ENCODE measurements around the gene ALDH4A1.

Gene ALDH4A1

GRCh38 chr1:18939398-18940302 lies 37.3 kb upstream of the ALDH4A1 start:
- no peak for DNase-seq (ENCODE audit: low spot score)

DNA sequence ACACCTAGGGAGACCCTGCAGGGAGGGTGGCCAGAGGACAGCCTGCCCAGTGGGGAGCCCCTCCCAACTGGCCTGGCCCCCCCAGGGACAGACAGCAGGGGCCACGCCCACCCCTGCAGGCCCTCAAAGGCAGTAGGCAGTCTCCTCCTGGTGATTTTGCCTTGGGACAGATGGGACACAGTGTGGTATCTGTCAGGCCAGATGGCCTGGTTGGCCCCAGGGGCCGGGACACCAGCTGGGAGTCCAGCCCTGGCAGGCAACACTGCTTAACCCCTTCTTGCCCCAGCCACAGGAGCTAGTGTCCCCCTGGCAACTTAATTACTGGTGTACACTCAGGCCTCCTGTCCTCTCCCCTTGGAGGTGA lies 36.3 kb upstream of the ALDH4A1 start:
- peak; percentile 38 for DNase-seq (ENCODE audit: low spot score)

GRCh38 chr1:18938008-18938706 lies 35.8 kb upstream of the ALDH4A1 start:
- no peak for DNase-seq (ENCODE audit: low spot score)

DNA sequence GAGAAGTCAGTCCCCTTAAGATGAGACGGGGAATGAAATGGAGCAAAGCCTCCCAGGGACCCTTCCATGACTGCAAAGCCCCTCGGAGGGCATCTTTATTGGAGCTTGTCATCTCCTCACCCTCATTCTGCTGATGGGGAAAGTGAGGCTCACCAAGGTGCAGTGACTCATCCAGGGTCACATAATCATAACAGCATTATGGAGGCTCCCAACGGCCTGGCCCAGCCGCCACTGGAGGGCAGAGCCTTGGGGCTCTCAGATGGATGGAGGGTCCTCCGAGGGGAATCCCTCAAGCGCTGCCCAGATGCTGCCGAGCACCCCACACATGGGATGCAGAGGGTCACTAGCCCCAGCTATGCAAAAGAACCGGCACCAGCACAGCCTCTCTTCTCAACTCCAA lies 35.2 kb upstream of the ALDH4A1 start:
- DNase-seq (ENCODE audit: low spot score) = no peak

DNA sequence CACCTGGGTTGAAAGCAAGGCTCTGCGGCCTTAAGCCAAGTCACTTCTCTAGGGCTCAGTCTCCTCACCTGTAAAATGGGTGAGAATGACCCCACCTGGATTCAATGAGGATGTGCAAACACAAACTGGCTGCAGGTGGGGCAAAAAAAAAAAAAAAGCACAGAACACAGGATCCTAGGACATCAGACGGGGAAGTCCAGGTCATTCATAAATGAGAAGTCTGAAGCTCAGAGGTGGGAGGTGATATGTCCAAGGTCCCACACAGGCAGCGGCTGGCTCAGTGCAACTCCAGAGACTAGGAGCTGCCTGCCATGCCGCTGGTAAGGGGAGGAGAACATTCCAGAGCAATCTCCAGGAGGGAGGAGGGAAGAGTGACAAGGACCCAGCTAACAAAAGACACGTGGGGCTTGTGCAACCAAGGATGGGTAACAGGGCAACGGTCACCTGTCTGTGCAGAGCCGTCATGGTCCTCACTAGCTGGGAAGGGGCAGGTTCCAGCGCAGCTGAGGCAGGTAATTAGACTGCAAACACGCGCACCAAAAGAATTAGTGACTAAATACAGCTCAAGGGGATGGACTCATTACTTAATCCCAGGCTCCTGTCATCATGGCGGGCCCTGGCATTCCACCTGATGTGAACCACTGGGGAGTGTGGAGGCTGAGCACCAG lies 34.6 kb upstream of the ALDH4A1 start:
- DNase-seq (ENCODE audit: low spot score) = no peak

DNA sequence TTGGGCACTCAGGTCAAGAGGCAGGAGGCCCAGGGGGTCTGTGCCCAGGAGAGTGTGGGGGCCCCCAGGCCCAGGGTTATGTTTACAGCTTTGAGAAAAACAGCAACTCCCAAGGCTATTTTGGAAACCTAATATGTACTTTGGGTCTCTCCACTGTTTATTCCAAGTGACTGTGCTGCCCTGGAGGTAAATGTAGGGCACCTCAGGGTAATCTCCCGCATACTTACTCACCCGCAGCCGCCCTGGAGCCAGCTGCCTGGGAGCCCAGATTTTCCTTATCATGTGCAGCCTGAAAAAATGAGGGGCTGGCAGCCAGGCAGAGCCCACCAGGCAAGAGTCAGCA lies 34.1 kb upstream of the ALDH4A1 start:
- no peak for DNase-seq (ENCODE audit: low spot score)

DNA sequence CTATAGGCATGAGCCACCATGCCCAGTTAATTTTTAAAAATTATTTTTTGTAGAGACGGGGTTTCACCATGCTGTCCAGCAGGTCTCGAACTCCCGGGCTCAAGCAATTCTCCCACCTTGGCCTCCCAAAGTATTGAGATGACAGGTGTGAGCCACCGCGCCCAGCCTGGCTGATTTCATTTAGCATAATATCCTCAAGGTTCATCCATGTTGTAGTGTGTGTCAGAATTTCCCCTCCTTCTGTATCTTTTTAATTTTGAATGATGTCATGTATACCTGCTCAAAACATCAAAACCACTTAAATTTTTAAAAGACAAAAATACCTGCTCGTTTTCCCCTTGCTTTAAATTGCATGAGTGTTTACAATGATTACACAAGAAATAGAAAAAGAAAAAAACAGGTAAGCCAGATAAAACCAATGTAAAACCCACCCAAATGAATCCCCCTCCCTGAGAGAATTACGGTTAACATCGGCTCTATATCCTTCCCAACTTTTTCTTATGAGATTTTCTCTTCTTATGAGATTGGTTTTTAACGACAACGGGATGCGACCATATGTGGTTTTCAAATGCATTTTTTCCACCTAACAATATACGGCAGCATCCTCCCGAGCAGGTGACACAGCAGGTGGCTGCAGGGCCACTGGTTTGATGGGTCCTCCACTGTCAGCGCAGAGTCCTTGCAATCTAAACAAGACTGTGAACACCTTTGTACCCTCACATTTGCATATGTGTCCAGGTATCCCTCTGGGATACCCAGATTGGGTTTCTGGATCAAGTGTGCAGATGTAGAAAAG lies 32.0 kb upstream of the ALDH4A1 start:
- no peak for DNase-seq (ENCODE audit: low spot score)

DNA sequence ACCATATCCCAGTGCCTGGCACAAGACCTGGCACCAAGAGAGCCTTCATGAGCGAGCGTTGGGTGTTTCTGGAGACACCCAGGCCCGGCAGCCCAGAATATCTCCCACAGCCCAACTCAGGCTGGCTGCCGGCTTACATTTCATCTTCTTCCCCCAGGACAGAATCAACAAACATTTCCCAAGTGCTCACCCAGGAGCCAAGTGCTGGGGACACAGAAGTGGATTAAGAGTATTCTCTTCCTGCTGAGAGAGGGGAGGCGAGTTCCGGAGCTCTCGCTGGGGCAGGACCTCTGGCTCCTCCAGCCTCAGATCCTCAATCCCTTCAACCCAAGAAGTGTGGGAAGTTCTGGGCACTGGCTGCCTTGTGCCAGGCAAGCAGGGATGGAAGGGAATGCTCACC lies 30.5 kb upstream of the ALDH4A1 start:
- no peak for DNase-seq (ENCODE audit: low spot score)

- no peak for DNase-seq (ENCODE audit: low spot score)
Observed at GRCh38 chr1:18932387-18932786, 30.0 kb upstream of the ALDH4A1 start.

DNA sequence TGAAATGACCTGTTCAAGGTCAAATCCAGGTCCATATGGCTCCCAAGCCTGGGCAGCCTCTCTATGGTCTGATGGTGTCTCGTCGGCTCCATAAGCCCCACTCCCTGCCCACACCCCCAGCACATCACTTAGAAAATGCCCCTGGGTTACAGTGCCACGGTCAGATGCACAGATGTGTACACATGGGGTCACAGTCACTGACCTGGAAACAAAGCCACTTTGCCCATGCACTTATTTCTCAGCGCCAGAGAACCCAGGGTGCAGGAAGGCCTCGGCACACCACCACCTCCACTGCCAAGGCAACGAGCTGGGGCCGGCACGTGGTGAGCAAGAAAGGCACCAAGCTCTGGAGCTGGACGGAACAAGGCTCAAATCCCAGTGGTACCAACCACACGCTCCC lies 29.4 kb upstream of the ALDH4A1 start:
- DNase-seq (ENCODE audit: low spot score) = no peak

- no peak for DNase-seq (ENCODE audit: low spot score)
Observed at GRCh38 chr1:18929686-18930085, 27.3 kb upstream of the ALDH4A1 start.

GRCh38 chr1:18928985-18929384 lies 26.6 kb upstream of the ALDH4A1 start:
- no peak for DNase-seq (ENCODE audit: low spot score)

- DNase-seq (ENCODE audit: low spot score) = no peak
Observed at GRCh38 chr1:18928406-18928805, 26.1 kb upstream of the ALDH4A1 start.

DNA sequence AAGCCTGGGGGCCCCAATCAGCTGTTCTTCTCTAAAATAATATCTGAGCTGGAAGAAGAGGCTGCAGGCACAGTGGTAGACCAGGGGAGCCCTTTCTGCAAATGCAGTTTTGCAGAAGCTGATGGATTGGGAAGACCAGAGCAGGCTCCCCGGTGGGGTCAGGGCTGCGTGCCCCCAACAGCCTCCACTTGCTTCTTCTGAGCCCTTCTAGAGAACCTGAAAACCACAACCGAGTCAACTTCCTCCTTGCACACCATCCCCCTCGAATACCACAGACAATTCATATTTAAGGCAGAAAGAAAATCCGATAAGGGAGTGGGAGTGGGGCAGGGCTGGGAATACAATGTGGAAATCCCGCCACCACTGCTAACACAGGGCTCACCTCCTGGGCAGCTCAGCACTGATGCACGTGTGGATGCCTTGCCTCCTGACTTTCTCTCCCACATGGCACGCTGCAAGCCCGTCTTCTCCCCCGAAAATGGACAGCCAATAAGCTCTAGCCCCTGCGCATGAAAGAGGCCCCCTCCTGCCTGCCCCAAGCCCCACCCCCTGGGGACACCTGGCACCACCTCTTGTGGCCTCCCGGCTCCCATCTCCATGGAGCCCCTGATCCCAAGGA lies 25.4 kb upstream of the ALDH4A1 start:
- no peak for DNase-seq (ENCODE audit: low spot score)

DNA sequence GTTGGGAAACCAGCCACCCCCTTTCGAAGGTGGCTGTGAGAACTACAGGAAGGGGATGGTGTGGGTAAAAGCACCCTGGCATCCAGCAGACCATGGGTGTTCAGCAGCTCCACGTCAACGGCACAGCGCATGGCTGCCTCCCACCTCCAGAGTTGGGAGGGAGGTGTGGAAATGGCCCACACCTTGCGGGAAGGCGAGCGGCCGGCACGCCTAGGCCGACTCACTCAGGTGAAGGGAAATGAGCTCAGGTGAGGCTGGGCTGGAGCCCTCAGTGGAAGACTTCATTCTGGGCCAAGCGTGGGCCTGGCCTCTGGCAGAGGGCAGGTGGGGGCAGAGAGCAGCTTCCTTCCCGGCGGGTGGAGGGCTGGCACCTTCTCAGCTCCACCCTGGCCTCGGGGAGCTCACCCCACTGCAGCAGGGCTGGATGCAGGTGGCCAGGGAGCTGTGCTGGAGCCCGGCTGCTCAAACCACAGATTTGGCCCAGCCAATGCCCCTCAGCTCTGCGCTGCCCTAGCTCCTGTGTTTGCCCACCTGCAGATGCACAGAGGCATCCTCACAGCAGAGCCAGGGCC lies 24.8 kb upstream of the ALDH4A1 start:
- no peak for DNase-seq (ENCODE audit: low spot score)

- no peak for DNase-seq (ENCODE audit: low spot score)
Observed at GRCh38 chr1:18926315-18927081, 24.1 kb upstream of the ALDH4A1 start.

- DNase-seq (ENCODE audit: low spot score) = no peak
Observed at GRCh38 chr1:18925279-18925678, 22.9 kb upstream of the ALDH4A1 start.

DNA sequence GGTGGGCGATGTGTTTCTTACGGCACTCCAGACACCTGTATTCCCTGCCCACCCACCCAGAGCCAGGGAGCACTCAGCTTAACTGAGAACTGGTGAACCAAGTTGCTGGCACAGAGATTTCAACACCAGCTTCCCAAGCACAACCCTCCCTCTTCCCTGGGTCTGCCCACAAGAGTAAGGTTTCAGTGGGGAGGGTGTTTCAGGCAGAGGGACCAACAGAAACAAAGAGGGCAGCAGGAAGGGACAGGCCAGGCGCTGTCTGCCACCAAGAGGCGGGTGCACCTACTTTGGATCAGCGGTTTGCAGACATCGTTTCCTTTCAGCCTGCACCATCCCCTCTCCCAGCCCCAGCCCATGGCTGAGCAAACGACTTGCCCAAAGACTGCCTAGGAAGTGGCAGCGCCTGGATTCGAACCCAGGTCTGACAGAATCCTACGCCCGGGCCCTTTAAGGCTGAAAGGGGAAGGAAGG lies 21.9 kb upstream of the ALDH4A1 start:
- no peak for DNase-seq (ENCODE audit: low spot score)

DNA sequence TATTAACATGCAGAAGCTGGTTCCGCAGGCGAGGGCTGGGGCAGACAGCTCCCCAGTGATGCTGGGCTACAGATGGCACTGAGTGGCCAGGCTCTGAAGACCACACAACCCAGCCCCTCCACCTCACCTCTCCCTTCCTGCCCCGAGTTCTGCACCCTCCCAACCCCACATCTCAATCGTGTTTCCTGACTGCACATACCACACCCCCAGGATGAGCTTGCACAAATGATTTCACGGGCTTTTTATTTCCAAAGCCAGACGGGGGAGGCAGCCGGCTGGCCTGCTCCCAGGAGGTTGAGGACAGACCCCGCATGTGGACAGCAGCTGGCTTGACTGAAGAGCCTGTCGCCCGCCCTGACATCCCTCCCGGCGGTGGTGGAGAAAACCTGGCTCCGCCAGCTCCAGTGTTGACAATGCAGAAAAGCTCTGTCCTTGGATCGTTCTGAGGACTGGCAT lies 21.4 kb upstream of the ALDH4A1 start:
- DNase-seq (ENCODE audit: low spot score) = no peak
